Endometrium (tissue), 2 donors: Measurements from ENCODE around the gene RNLS.

Experiments used
- FAIRE-seq: peaks from 2 replicates; lab custom pipeline; 2012; peaks lifted over from hg19 to GRCh38; lab: Jason Lieb, UNC
- donor health status: control.
- donor health status: control.

The RNLS gene

GRCh38 chr10:88256886-88257285 lies 326.2 kb downstream of the RNLS start:
- peak; percentile 85 for FAIRE-seq

GRCh38 chr10:88256013-88256680 lies 327.0 kb downstream of the RNLS start:
- no peak for FAIRE-seq

GRCh38 chr10:88254091-88254490 lies 329.0 kb downstream of the RNLS start:
- no peak for FAIRE-seq

GRCh38 chr10:88253622-88254021 lies 329.5 kb downstream of the RNLS start:
- FAIRE-seq = no peak

- no peak for FAIRE-seq
Observed at GRCh38 chr10:88253128-88253527, 330.0 kb downstream of the RNLS start.

GRCh38 chr10:88249450-88249849 lies 333.7 kb downstream of the RNLS start:
- no peak for FAIRE-seq

GRCh38 chr10:88246675-88247074 lies 336.4 kb downstream of the RNLS start:
- FAIRE-seq = no peak

- no peak for FAIRE-seq
Observed at GRCh38 chr10:88245974-88246511, 337.1 kb downstream of the RNLS start.

- FAIRE-seq = no peak
Observed at GRCh38 chr10:88244781-88245625, 338.1 kb downstream of the RNLS start.

GRCh38 chr10:88243836-88244730 lies 339.0 kb downstream of the RNLS start:
- FAIRE-seq = no peak

- no peak for FAIRE-seq
Observed at GRCh38 chr10:88243202-88243744, 339.8 kb downstream of the RNLS start.

GRCh38 chr10:88241501-88241900 lies 341.6 kb downstream of the RNLS start:
- FAIRE-seq = no peak

- no peak for FAIRE-seq
Observed at GRCh38 chr10:88239212-88239611, 343.9 kb downstream of the RNLS start.

GRCh38 chr10:88238615-88238914 lies 344.6 kb downstream of the RNLS start:
- no peak for FAIRE-seq

- FAIRE-seq = no peak
Observed at GRCh38 chr10:88237896-88238614, 345.1 kb downstream of the RNLS start.

GRCh38 chr10:88236121-88236743 lies 346.9 kb downstream of the RNLS start:
- no peak for FAIRE-seq

- no peak for FAIRE-seq
Observed at GRCh38 chr10:88234297-88234696, 348.8 kb downstream of the RNLS start.

GRCh38 chr10:88233870-88234269 lies 349.2 kb downstream of the RNLS start:
- FAIRE-seq = no peak

- FAIRE-seq = no peak
Observed at GRCh38 chr10:88232983-88233543, 350.1 kb downstream of the RNLS start.

GRCh38 chr10:88232029-88232895 lies 350.9 kb downstream of the RNLS start:
- FAIRE-seq = no peak
